HEK293 (cell line): Measurements from ENCODE around the gene ZGLP1.

ENCODE experiments used
- CTCF ChIA-PET: fragments of 350-600 bp; formaldehyde crosslinking; extraction: SDS; loops from one replicate; lab custom pipeline; 2021; ENCODE audit warnings: antibody characterized with exemption; lab: Yijun Ruan, JAX
- POLR2A ChIA-PET: fragments of 300-600 bp; formaldehyde crosslinking; extraction: SDS; loops from one replicate; lab custom pipeline; 2020; ENCODE audit warnings: antibody characterized with exemption, inconsistent platforms; lab: Yijun Ruan, JAX
- H3K27ac ChIP-seq: fragments of 200-500 bp; sonication (Bioruptor generic); 2 replicates; pipeline ENCODE4 v1.5.1; 2014; ENCODE audit warnings: low read depth, low read length, control low read depth, inconsistent platforms; ENCODE audit errors: extremely low read depth
- H3K36me3 ChIP-seq, 2 experiments: fragments of 200-500 bp in 1 of 2; sonication (Bioruptor generic) in 1 of 2; 1 replicate in 1 of 2; 2 replicates in 1 of 2; pipeline ENCODE4 v1.5.1; 2014 to 2017; ENCODE audit warnings: inconsistent platforms in 2 of 2, low read length in 2 of 2; ENCODE audit not compliant: control insufficient read depth in 2 of 2, insufficient read depth in 1 of 2
- H3K4me1 ChIP-seq: fragments of 200-500 bp; sonication (Bioruptor generic); 2 replicates; pipeline ENCODE4 v1.5.1; 2014; ENCODE audit warnings: mild to moderate bottlenecking, low read length, inconsistent platforms; ENCODE audit not compliant: control insufficient read depth, insufficient read depth
- H3K4me3 ChIP-seq: 2 replicates; pipeline ENCODE4 v1.5.1; 2011; ENCODE audit warnings: low read depth, mild to moderate bottlenecking, control low read depth, low read length, moderate library complexity
- H3K9me3 ChIP-seq: fragments of 200-500 bp; sonication (Bioruptor generic); 2 replicates; pipeline ENCODE4 v1.5.1; 2014; ENCODE audit warnings: low read depth, low read length, inconsistent platforms; ENCODE audit not compliant: control insufficient read depth, insufficient read depth
- GLI4 ChIP-seq: fragments of 450-650 bp; formaldehyde crosslinking; IDR thresholded peaks from 2 replicates; pipeline ENCODE4 v1.5.1; 2016; ENCODE audit warnings: missing biosample characterization, missing genetic modification characterization
- OSR2 ChIP-seq: fragments of 450-650 bp; formaldehyde crosslinking; IDR thresholded peaks from 2 replicates; pipeline ENCODE4 v1.5.1; 2016; ENCODE audit warnings: missing biosample characterization, missing genetic modification characterization
- WT1 ChIP-seq: fragments of 450-650 bp; formaldehyde crosslinking; IDR thresholded peaks from 2 replicates; pipeline ENCODE4 v1.5.1; 2016; ENCODE audit warnings: missing biosample characterization, missing genetic modification characterization
- ZFP3 ChIP-seq: fragments of 450-650 bp; formaldehyde crosslinking; IDR thresholded peaks from 2 replicates; pipeline ENCODE4 v1.5.1; 2016; ENCODE audit warnings: low read depth, missing biosample characterization, missing genetic modification characterization
- ZFP37 ChIP-seq: fragments of 450-650 bp; formaldehyde crosslinking; IDR thresholded peaks from 2 replicates; pipeline ENCODE4 v1.5.1; 2016; ENCODE audit warnings: missing biosample characterization, missing genetic modification characterization
- ZNF19 ChIP-seq: fragments of 450-650 bp; formaldehyde crosslinking; IDR thresholded peaks from 2 replicates; pipeline ENCODE4; 2016; ENCODE audit warnings: missing biosample characterization, missing genetic modification characterization, low read depth
- ZNF23 ChIP-seq: fragments of 450-650 bp; formaldehyde crosslinking; IDR thresholded peaks from 2 replicates; pipeline ENCODE4 v1.5.1; 2016; ENCODE audit warnings: missing biosample characterization, missing genetic modification characterization, borderline replicate concordance
- ZNF302 ChIP-seq: fragments of 450-650 bp; formaldehyde crosslinking; IDR thresholded peaks from 2 replicates; pipeline ENCODE4 v1.5.1; 2016; ENCODE audit warnings: missing biosample characterization, missing genetic modification characterization, low read depth
- ZNF544 ChIP-seq: fragments of 450-650 bp; formaldehyde crosslinking; IDR thresholded peaks from 2 replicates; pipeline ENCODE4 v1.5.0; 2017; ENCODE audit warnings: missing biosample characterization, missing genetic modification characterization
- ZNF596 ChIP-seq: fragments of 450-650 bp; IDR thresholded peaks from 2 replicates; pipeline ENCODE4 v1.5.0; 2018; ENCODE audit warnings: missing biosample characterization, mild to moderate bottlenecking, missing genetic modification characterization, moderate library complexity
- ZNF664 ChIP-seq: fragments of 450-650 bp; formaldehyde crosslinking; IDR thresholded peaks from 2 replicates; pipeline ENCODE4 v1.5.1; 2016; ENCODE audit warnings: missing biosample characterization, missing genetic modification characterization
- ZNF76 ChIP-seq: fragments of 450-650 bp; formaldehyde crosslinking; IDR thresholded peaks from 2 replicates; pipeline ENCODE4; 2016; ENCODE audit warnings: low read depth, missing biosample characterization, missing genetic modification characterization, borderline replicate concordance
- ZNF777 ChIP-seq: fragments of 450-650 bp; formaldehyde crosslinking; IDR thresholded peaks from 2 replicates; pipeline ENCODE4 v1.5.1; 2017; ENCODE audit warnings: missing biosample characterization, missing genetic modification characterization, borderline replicate concordance
- ZNF785 ChIP-seq: fragments of 450-650 bp; formaldehyde crosslinking; IDR thresholded peaks from 2 replicates; pipeline ENCODE4 v1.5.1; 2016; ENCODE audit warnings: missing biosample characterization, missing genetic modification characterization
- TF ChIP-seq, protein P1 (sequence below): fragments of 450-650 bp; formaldehyde crosslinking; IDR thresholded peaks from 2 replicates; pipeline ENCODE4 v1.5.1; 2016; ENCODE audit warnings: missing biosample characterization, missing genetic modification characterization
- TF ChIP-seq, protein P2 (sequence below): fragments of 450-650 bp; formaldehyde crosslinking; IDR thresholded peaks from 2 replicates; pipeline ENCODE4 v1.5.1; 2016; ENCODE audit warnings: missing biosample characterization, missing genetic modification characterization

The ZGLP1 gene

DNA sequence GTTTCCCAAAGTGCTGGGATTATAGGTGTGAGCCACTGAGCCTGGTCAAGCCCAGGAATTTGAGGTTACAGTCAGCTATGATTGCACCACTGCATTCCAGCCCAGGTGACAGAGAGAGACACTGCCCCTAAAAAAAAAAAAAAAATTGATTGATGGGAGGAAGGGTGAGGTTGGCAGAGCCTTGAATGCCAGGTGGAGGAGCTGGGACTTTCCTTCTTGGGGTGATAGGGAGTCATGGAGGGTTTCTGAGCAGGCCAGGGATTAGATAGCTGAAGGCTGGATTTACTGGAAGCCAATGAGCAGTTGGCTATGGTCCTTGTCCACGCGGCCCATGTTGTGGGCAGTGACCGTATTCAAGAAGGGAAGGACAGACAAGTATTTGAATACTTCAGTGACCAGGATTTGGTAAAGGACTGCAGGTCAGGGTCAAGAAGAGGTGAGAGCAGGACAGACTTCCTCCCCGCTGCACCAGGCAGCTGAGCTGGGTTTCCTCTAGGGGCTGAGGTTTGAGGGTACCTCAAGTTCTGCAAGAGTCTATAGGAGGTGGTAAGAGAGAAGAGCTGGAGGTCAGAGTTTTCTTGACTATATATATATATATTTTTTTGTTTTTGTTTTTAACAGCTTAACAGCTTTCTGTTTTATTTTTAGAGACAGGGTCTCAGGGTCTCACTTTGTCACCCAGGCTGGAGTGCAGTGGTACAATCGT lies 29.7 kb downstream of the ZGLP1 start:
- TF ChIP-seq ZNF777 (no peak), ZNF302 (tag by site-specific recombination) (no peak), GLI4 (tag by site-specific recombination) (0 out of 2 replicates have a peak, but pooled peaks have one; percentile 59), ZFP3 (tag by site-specific recombination) (no peak), ZNF785 (tag by site-specific recombination) (no peak), ZNF23 (no peak), ZNF76 (tag by site-specific recombination) (no peak), ZNF544 (tag by site-specific recombination) (no peak)
- TF ChIP-seq, protein P1, sequence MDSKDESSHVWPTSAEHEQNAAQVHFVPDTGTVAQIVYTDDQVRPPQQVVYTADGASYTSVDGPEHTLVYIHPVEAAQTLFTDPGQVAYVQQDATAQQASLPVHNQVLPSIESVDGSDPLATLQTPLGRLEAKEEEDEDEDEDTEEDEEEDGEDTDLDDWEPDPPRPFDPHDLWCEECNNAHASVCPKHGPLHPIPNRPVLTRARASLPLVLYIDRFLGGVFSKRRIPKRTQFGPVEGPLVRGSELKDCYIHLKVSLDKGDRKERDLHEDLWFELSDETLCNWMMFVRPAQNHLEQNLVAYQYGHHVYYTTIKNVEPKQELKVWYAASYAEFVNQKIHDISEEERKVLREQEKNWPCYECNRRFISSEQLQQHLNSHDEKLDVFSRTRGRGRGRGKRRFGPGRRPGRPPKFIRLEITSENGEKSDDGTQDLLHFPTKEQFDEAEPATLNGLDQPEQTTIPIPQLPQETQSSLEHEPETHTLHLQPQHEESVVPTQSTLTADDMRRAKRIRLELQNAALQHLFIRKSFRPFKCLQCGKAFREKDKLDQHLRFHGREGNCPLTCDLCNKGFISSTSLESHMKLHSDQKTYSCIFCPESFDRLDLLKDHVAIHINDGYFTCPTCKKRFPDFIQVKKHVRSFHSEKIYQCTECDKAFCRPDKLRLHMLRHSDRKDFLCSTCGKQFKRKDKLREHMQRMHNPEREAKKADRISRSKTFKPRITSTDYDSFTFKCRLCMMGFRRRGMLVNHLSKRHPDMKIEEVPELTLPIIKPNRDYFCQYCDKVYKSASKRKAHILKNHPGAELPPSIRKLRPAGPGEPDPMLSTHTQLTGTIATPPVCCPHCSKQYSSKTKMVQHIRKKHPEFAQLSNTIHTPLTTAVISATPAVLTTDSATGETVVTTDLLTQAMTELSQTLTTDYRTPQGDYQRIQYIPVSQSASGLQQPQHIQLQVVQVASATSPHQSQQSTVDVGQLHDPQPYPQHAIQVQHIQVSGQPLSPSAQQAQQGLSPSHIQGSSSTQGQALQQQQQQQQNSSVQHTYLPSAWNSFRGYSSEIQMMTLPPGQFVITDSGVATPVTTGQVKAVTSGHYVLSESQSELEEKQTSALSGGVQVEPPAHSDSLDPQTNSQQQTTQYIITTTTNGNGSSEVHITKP (tag by site-specific recombination), result peak; percentile 50
- TF ChIP-seq, protein P2, sequence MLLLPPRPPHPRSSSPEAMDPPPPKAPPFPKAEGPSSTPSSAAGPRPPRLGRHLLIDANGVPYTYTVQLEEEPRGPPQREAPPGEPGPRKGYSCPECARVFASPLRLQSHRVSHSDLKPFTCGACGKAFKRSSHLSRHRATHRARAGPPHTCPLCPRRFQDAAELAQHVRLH (tag by site-specific recombination), result no peak
- H3K9me3 ChIP-seq, result no peaks in the 10 kb centered on the region
- H3K4me3 ChIP-seq, result no peak overlapping the region
- CTCF ChIA-PET, result interaction anchor here (0.6 to 2.5 kb wide), 6 partner anchors 10 to 144 kb away, joined by 3 to 14 read pairs (median 4); partner anchors contain the start of gene ICAM5
- no peak overlapping the region for H3K27ac ChIP-seq
- POLR2A ChIA-PET, result interaction anchor here (0.6 to 0.9 kb wide), 3 partner anchors 11 to 101 kb away, joined by 3 read pairs; partner anchors contain the start of gene TYK2
- no peaks in the 10 kb centered on the region for H3K4me1 ChIP-seq
- no peaks in the 10 kb centered on the region for H3K36me3 ChIP-seq

DNA sequence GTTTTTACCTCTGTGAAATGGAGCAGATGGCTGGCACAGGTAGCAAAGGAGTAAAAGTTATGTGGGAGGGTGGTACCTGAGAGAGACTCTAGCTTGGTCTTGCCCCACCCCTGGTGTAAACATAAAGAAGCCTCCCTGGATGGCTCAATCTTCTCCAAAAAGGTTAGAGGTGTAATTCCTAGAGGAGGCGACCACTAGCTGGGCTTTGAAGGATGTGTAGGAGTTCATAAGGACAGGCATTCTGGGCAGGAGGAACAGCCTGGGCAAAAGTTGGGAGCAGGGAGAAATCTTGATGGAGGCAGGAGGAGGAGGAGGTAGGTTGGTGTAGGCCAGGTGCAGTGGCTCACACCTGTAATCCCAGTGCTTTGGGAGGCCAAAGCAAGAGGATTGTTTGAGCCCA lies 30.7 kb downstream of the ZGLP1 start:
- ChIA-PET POLR2A (interaction anchor here (0.6 to 0.7 kb wide), 2 partner anchors 16 to 91 kb away, joined by 3 to 4 read pairs; no protein-coding TSS in a partner anchor), CTCF (interaction anchor here (1.1 to 2.5 kb wide), 4 partner anchors 9 to 113 kb away, joined by 3 to 14 read pairs (median 4); partner anchors contain the start of gene ICAM5)
- Histone ChIP-seq H3K9me3 (no peaks in the 10 kb centered on the region), H3K4me1 (no peaks in the 10 kb centered on the region), H3K4me3 (no peak overlapping the region), H3K27ac (no peak overlapping the region), H3K36me3 (no peaks in the 10 kb centered on the region)
- no peak for TF ChIP-seq OSR2 (tag by site-specific recombination)
- TF ChIP-seq ZFP37 (tag by site-specific recombination), result no peak
- TF ChIP-seq WT1 (tag by site-specific recombination), result no peak
- no peak for TF ChIP-seq ZNF664 (tag by site-specific recombination)
- no peak for TF ChIP-seq ZNF19 (tag by site-specific recombination)
- peak; percentile 90 for TF ChIP-seq ZFP3 (tag by site-specific recombination)
- TF ChIP-seq ZNF596 (tag by site-specific recombination), result no peak
